NCI-H345 treated with DMSO at 0.1 percent for 48 hours (cell line): ENCODE measurements around the gene AFF3.

ENCODE experiments used
- DNase-seq: peaks from one replicate; lab custom pipeline; 2025; ENCODE audit not compliant: unreplicated experiment; lab: John Stamatoyannopoulos, UW

The AFF3 gene

DNA sequence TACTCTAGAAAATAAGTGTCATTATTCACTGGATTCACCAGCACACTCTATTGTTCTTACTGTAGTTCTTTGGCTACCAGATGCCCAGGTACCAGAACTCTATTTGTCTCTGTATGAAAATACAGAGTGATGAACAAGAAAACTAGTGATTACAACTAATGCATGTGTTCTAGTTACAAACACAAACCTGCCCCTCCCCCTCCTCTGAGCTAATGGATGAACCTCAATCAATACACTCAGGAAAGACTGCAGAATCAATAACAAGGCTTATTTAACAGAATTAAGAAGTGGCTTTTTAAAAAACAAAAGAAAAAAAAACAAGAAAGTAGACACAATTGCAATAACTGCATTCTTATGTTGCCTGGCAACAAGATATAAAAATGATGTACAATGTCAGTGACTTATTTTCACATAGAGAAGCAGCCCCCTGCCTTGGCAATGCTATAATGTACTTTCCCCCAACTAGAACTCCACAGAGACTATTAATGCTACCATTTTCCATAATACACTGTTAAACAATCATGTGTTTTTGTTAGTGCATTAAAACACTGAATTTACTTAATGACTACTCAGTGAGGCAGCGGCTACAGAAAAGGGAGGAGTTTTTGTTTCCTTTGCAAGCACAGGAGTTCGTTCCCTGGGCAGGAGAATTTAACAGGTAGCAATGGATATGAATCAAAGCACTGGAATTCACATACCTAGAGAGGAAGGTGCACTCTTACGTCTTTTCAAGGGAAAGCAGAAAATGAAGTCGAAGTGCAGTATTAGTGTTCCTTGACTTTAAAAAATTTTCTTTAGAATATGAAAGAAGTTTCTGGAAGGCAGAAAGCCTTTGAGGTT lies 333.8 kb downstream of the AFF3 start:
- no peak for DNase-seq

DNA sequence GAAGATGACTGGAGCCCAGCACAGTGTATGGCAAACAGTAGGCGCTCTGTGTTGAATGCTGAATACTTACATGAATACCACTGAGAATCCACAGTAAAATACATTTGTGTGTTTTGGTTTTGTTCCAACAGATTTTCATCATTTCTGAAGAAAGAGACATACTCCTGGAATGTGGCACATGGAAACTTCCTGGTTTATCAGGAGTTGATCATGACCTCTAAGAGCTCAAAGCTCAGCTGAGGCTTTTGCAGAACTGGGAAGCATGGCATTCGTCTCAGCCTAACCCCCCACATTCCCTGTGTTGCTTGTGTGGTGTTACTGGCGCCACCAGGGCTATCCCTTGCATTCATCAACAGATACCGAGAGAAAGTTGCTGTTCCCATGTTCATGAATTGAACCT lies 335.6 kb downstream of the AFF3 start:
- DNase-seq = no peak

DNA sequence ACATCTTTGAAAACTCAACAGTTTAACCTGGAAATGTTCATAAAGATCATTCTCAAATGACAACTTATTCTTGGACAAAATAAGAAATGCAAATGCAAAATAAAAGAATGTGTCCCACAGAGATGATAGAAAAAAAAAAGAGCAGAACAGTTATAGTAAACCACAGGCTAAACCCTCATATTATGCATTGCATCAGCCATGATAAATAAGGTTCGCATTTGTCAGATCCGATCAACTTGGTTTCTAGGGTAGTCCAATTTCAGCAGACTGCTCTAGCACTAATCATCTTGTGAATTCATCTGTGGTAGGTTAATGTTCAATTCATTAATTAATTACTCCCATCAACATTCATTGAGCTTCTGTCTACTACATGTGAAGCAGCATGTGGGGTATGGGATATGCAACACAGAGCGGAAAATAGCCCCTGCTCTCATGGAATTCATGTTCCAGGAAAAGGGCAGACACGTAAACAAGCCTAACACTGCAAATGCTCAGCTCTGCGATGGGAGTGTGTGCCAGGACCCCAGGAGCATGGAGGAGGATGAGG lies 336.4 kb downstream of the AFF3 start:
- DNase-seq = no peak

DNA sequence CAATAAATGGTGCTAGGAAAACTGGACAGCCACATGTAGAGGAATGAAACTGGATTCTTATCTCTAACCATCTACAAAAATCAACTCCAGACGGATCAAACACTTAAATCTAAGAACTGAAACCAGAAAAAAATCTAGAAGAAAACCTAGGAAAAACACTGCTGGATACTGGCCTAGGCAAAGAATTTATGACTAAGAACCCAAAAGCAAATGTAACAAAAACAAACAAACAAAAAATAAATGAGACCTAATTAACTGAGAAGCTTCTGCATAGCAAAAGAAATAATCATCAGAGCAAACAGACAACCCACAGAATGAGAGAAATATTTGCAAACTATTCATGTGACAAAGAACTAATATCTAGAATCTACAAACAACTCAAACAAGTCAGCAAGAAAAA lies 338.5 kb downstream of the AFF3 start:
- DNase-seq = no peak

DNA sequence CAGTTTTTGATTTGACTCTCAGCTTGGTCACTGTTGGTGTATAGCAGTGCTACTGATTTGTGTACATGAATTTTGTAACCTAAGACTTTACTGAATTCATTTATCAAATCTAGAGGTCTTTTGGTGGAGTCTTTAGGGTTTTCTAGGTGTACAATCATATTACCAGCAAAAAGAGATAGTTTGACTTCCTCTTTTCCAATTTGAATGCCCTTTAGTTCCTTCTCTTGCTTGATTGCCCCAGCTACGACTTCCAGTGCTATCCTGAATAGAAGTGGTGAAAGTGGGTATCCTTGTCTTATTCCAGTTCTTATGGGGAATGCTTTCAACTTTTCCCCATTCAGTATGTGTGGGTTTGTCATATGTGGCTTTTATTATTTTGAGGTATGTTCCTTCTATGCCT lies 339.7 kb downstream of the AFF3 start:
- no peak for DNase-seq

DNA sequence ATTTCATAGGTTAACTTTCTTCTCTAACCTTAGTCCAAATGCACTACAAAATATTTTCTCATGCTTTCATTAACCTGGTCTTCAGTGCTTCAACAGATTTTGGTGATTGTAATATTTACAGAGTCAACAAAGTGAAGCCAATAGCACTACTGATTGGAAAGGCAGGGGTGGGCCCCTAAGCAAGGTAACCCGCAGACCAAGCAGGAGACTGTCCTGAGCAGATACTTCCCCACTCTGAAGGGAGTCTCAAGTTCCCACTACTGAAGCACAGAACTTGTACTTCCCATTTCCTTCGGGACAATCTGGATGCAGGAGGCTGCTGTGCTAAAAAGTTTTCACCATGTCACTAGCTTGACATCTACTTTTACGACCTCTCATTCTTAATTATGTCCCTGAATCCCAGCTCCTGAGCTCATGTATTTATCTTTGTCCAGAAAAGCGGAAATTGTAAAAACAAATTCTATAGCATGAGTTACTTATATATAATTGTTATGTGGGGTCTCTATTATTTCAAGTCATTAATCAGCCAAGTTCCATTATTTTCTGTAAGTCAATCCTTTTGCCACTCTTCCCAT lies 341.0 kb downstream of the AFF3 start:
- DNase-seq = no peak

- DNase-seq = no peak
These were observed 344.9 kb downstream of the AFF3 start for GRCh38 chr2:99797475-99797874.

DNA sequence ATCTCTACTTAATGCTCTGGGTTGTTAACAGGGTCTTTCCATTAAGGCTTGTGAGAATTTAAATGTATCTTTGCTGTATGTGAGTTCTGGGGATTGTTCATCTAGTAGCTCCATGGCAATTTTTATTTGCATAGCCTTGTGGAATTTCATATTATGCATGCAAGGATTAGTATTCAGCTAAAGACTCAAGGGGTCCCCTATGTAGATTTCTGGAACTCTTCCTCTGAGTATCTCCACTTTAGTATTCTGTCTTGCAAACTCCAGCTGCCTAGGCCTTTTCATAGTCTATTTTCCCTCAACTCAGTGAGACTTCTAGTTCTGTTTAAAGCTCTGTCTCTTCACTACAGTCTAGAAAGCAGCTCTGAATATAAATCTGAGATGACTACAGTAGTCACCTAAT lies 348.0 kb downstream of the AFF3 start:
- no peak for DNase-seq

GRCh38 chr2:99793022-99793421 lies 349.4 kb downstream of the AFF3 start:
- DNase-seq = no peak

GRCh38 chr2:99789849-99790248 lies 352.5 kb downstream of the AFF3 start:
- no peak for DNase-seq

DNA sequence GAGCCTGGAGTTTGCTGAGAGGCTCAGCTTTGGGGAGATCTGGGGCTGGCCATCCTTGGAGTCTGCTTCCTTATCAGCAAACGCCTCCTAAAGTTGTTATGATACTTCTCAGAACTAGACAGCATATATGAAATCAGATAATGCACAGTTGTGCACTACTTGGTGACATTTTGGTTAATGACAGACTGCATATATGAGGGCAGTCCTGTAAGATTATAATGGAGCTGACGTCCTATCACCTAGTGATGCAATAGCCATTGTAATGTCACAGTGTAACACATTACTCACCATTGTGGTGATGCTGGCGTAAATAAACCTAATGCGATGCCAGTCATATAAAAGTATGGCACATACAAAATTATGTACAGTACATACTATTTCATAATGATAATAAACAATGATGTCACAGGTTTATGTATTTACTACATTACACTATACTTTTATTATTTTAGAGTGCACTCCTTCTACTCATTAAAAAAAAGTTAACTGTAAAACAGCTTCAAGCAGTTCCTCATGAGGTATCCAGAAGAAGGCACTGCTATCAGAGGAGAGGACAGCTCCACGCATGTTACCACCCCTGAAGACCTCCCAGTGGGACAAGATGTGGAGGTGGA lies 354.5 kb downstream of the AFF3 start:
- DNase-seq = no peak

GRCh38 chr2:99786636-99787390 lies 355.6 kb downstream of the AFF3 start:
- no peak for DNase-seq

GRCh38 chr2:99784946-99785345 lies 357.4 kb downstream of the AFF3 start:
- no peak for DNase-seq

DNA sequence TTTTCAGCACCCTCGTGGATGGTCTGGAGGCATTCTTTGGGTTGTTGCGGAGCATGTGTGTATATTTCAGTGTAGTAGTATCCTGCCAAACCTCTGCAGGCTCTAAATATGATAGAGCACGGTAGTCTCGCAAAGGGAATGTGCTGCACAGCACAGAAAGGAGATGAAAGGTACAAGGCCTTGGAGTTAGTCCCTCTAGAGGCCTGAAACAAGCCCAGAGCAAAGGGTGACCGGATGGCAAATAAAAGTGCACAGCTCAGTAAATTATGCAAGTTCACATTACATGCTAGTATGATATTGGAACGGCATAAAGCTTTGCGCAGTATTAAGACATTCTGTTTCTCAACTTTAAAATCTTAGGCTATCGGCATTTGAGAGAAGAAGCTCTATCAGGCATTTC lies 358.1 kb downstream of the AFF3 start:
- DNase-seq = no peak

DNA sequence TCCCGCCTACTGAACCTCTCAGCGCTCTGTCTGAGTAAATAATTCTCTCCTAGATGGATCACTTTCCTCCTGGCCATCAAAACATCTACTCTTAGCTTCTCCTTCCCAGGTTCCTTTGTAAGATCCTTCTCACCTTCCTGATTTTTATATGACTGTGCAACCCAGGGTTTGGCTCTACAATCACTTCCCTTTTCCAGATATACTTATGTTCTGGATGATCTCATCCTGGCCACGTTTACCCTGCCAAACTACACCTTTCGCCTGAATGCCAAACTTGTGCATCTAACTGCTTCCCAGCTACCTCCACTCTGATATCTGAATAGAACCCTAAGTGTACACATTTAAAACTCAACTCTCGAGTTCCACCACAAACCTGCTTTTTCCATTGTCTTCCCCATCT lies 362.1 kb downstream of the AFF3 start:
- no peak for DNase-seq

DNA sequence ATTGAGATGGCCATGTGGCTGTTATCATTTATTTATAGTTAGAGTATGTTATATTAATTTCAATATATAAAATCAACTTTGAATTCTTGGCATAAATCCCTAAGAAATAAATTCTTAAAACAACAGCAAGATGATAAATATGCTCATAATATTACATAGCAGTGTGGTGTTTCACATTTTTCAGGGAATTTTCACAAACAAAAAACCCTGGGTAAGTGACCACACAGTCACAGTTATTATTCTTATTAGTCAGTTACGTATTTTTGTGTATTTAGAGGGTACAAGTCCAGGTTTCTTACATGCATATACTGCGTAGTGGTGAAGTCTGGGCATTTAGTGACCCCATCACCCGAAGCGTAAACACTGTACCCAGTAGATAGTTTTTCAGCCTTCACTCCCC lies 363.1 kb downstream of the AFF3 start:
- no peak for DNase-seq

- DNase-seq = no peak
These were observed 364.6 kb downstream of the AFF3 start for GRCh38 chr2:99777656-99778290.

- no peak for DNase-seq
These were observed 365.3 kb downstream of the AFF3 start for GRCh38 chr2:99776906-99777646.

DNA sequence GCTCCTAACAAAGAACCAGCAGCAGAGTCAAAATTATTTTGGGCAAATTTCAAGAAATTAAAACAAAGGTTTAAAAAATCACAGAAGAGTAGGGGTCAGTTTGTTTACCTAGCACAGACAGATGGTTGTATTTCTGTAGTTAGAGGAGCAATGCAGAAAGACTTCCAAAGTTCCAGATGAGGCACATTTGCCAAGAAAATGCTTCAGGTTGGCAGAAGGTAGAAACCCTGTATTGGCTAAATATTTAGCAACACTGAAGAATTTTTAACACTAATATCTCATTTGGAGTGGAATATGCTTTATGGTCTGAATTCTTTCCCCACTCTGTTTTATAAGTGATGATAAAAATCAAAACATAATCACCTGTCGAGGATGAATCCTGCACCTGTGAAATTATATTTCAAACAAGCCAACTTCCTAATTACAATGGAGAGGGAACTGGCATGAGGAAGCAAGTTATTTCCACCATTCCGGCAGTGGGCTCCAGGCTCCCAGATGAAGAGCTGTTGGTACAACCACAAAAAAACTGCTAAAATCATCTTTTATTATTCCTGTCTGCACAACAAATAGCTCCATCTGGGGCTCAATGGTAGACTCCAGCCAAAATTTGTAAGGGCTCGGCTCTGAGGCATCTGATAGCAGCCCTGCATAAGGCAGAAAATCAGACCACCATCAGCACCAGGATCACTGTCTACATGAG lies 366.0 kb downstream of the AFF3 start:
- no peak for DNase-seq

- no peak for DNase-seq
These were observed 366.8 kb downstream of the AFF3 start for GRCh38 chr2:99775585-99775984.
